HG03520 (cell line): ENCODE data around the gene MTHFD2L.
"Not testable (repeated sequence)": the region's sequence is repeated elsewhere in the genome, so short reads cannot be mapped to it uniquely, and the experiment has no call there.

Source experiments
- ATAC-seq: cut with Tn5 transposase; IDR thresholded peaks from one replicate; pipeline ENCODE4 v1.9.1; 2021; ENCODE audit warnings: mild to moderate bottlenecking, moderate library complexity; ENCODE audit not compliant: unreplicated experiment

Gene MTHFD2L

GRCh38 chr4:74181219-74181618, 23.3 kb downstream of the MTHFD2L start:
- ATAC-seq = no peak

GRCh38 chr4:74188912-74189311, 31.0 kb downstream of the MTHFD2L start:
- ATAC-seq = no peak

- ATAC-seq = no peak
Measured at GRCh38 chr4:74189331-74190043, 31.6 kb downstream of the MTHFD2L start.

- ATAC-seq = no peak
Measured at GRCh38 chr4:74190332-74190731, 32.4 kb downstream of the MTHFD2L start.

GRCh38 chr4:74190919-74191397, 33.0 kb downstream of the MTHFD2L start:
- no peak for ATAC-seq

- no peak for ATAC-seq
Measured at GRCh38 chr4:74197080-74197479, 39.2 kb downstream of the MTHFD2L start.

GRCh38 chr4:74202062-74202586, 44.2 kb downstream of the MTHFD2L start:
- ATAC-seq = no peak

GRCh38 chr4:74203467-74203866, 45.5 kb downstream of the MTHFD2L start:
- no peak for ATAC-seq

- no peak for ATAC-seq
Measured at GRCh38 chr4:74205046-74205445, 47.1 kb downstream of the MTHFD2L start.

- ATAC-seq = no peak
Measured at GRCh38 chr4:74205559-74205958, 47.6 kb downstream of the MTHFD2L start.

- peak; percentile 80 for ATAC-seq
Measured at GRCh38 chr4:74206088-74206825, 48.3 kb downstream of the MTHFD2L start.

- ATAC-seq = not testable (repeated sequence)
Measured at GRCh38 chr4:74214457-74215159, 56.7 kb downstream of the MTHFD2L start.

- not testable (repeated sequence) for ATAC-seq
Measured at GRCh38 chr4:74215236-74215635, 57.3 kb downstream of the MTHFD2L start.

GRCh38 chr4:74217365-74217764, 59.4 kb downstream of the MTHFD2L start:
- ATAC-seq = no peak

GRCh38 chr4:74218201-74218600, 60.3 kb downstream of the MTHFD2L start:
- no peak for ATAC-seq

GRCh38 chr4:74219240-74219639, 61.3 kb downstream of the MTHFD2L start:
- ATAC-seq = no peak

- no peak for ATAC-seq
Measured at GRCh38 chr4:74223098-74223497, 65.2 kb downstream of the MTHFD2L start.

- ATAC-seq = no peak
Measured at GRCh38 chr4:74223801-74224200, 65.9 kb downstream of the MTHFD2L start.

GRCh38 chr4:74228691-74229640, 71.0 kb downstream of the MTHFD2L start:
- ATAC-seq = peak; percentile 96

- ATAC-seq = no peak
Measured at GRCh38 chr4:74230902-74231499, 73.1 kb downstream of the MTHFD2L start.
